ENCODE results near the gene SKI. TPM values are rescaled to one million over a fixed set of nuclear protein-coding genes. Genes with fewer than 3 reads are reported as not detected.

Gene SKI
- total and polyA plus RNA-seq, 2 experiments from 2014 or later = 9.3 to 66.8 TPM

GRCh38 chr1:2213576-2214505 is 14.3 kb upstream of the SKI start:
- H3K9me2 ChIP-seq (ENCODE audit: insufficient read depth) = no peaks in the 10 kb centered on the region
- no peaks in the 10 kb centered on the region for H3K36me3 Mint-ChIP-seq (ENCODE audit: low read depth)
- peaks cover 13% of the 10 kb centered on the region for H3K4me1 ChIP-seq (ENCODE audit: insufficient read depth)
- no peaks in the 10 kb centered on the region for H3K79me2 ChIP-seq (replicated peaks; ENCODE audit: insufficient read depth)
- DNase-seq (ENCODE audit: low spot score) (no peak), ATAC-seq (no peak)
- H3K27me3 Mint-ChIP-seq (ENCODE audit: insufficient read depth, low read depth, poor library complexity) = peaks cover 7% of the 10 kb centered on the region
- H3K27ac ChIP-seq (ENCODE audit: low read depth) = peak overlapping the region; percentile 97; the same call in 1 of the 2 replicates
- H3K4me3 ChIP-seq = no peak overlapping the region
- TF ChIP-seq ETS1 (IDR thresholded peaks at IDR 0.05) (no peak), EZH2 (IDR thresholded peaks at IDR 0.05; ENCODE audit: low read depth, unreplicated experiment) (no peak), POLR2AphosphoS5 (IDR thresholded peaks at IDR 0.05; ENCODE audit: low read depth) (no peak), CREB1 (CRISPR knock-in tag; IDR thresholded peaks at IDR 0.05; ENCODE audit: low read depth) (no peak)
- H3K27ac Mint-ChIP-seq = no peak overlapping the region; the same call in 1 of the 2 replicates
- H4K20me1 ChIP-seq (replicated peaks; ENCODE audit: insufficient read depth) = no peaks in the 10 kb centered on the region
- H3K36me3 ChIP-seq (ENCODE audit: insufficient read depth) = no peaks in the 10 kb centered on the region
- peaks cover 13% of the 10 kb centered on the region for H3K4me1 Mint-ChIP-seq
- H3F3A ChIP-seq (replicated peaks; ENCODE audit: low read depth) = peaks cover 11% of the 10 kb centered on the region; the same call in 1 of the 2 replicates
- H2AFZ ChIP-seq = no peak overlapping the region; the same call in 1 of the 2 replicates
- no peaks in the 10 kb centered on the region for H3K9me3 Mint-ChIP-seq
- H3K4me3 Mint-ChIP-seq = peak overlapping the region; percentile 58; the same call in 2 of the 3 replicates
- H3K4me2 ChIP-seq = peak overlapping the region; percentile 83
- no peaks in the 10 kb centered on the region for H3K27me3 ChIP-seq (ENCODE audit: insufficient read depth)

- H2AFZ ChIP-seq = no peak overlapping the region
- DNase-seq (ENCODE audit: low spot score) (no peak), ATAC-seq (no peak)
- Mint-ChIP-seq H3K36me3 (ENCODE audit: low read depth) (no peaks in the 10 kb centered on the region), H3K9me3 (no peaks in the 10 kb centered on the region), H3K4me1 (peaks cover 9% of the 10 kb centered on the region), H3K27me3 (ENCODE audit: insufficient read depth, low read depth, poor library complexity) (peaks cover 7% of the 10 kb centered on the region), H3K4me3 (no peak overlapping the region), H3K27ac (no peak overlapping the region)
- no peaks in the 10 kb centered on the region for H3K36me3 ChIP-seq (ENCODE audit: insufficient read depth)
- no peaks in the 10 kb centered on the region for H3K27me3 ChIP-seq (ENCODE audit: insufficient read depth)
- no peaks in the 10 kb centered on the region for H3K9me2 ChIP-seq (ENCODE audit: insufficient read depth)
- TF ChIP-seq POLR2AphosphoS5 (IDR thresholded peaks at IDR 0.05; ENCODE audit: low read depth) (no peak), JUNB (IDR thresholded peaks at IDR 0.05; ENCODE audit: unreplicated experiment) (no peak), REST (IDR thresholded peaks at IDR 0.05; ENCODE audit: unreplicated experiment) (no peak)
- H3F3A ChIP-seq (replicated peaks; ENCODE audit: low read depth) = peaks cover 11% of the 10 kb centered on the region; the same call in 1 of the 2 replicates
- H4K20me1 ChIP-seq (replicated peaks; ENCODE audit: insufficient read depth) = no peaks in the 10 kb centered on the region
- H3K27ac ChIP-seq (ENCODE audit: low read depth) = no peak overlapping the region
- peaks cover 13% of the 10 kb centered on the region for H3K4me1 ChIP-seq (ENCODE audit: insufficient read depth)
- no peak overlapping the region for H3K4me2 ChIP-seq
- no peaks in the 10 kb centered on the region for H3K79me2 ChIP-seq (replicated peaks; ENCODE audit: insufficient read depth)
- no peak overlapping the region for H3K4me3 ChIP-seq
Observed at GRCh38 chr1:2214541-2215241, 13.4 kb upstream of the SKI start.

Data from GM23338 (cell line).